ENCODE data around the gene LCN12.
"Not testable (repeated sequence)": the region's sequence is repeated elsewhere in the genome, so short reads cannot be mapped to it uniquely, and the experiment has no call there.

DNA sequence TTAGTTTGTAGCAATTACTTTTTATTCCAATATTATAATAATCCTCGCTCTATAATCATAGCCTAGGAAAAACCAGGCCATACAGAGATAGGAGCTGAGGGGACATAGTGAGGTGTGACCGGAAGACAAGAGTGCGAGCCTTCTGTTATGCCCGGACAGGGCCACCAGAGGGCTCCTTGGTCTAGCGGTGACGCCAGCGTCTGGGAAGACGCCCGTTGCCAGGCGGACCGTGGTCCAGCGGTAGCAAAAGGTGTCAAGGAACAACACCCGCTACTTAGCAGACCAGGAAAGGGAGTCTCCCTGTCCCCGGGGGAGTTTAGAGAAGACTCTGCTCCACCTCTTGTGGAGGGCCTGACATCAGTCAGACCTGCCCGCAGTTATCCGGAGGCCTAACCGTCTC is 52.2 kb downstream of the LCN12 start:
- TF ChIP-seq, protein P1, sequence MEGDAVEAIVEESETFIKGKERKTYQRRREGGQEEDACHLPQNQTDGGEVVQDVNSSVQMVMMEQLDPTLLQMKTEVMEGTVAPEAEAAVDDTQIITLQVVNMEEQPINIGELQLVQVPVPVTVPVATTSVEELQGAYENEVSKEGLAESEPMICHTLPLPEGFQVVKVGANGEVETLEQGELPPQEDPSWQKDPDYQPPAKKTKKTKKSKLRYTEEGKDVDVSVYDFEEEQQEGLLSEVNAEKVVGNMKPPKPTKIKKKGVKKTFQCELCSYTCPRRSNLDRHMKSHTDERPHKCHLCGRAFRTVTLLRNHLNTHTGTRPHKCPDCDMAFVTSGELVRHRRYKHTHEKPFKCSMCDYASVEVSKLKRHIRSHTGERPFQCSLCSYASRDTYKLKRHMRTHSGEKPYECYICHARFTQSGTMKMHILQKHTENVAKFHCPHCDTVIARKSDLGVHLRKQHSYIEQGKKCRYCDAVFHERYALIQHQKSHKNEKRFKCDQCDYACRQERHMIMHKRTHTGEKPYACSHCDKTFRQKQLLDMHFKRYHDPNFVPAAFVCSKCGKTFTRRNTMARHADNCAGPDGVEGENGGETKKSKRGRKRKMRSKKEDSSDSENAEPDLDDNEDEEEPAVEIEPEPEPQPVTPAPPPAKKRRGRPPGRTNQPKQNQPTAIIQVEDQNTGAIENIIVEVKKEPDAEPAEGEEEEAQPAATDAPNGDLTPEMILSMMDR (conservative IDR thresholded peaks at IDR 0.05; ENCODE audit: low read depth, low read length): not testable (repeated sequence)
- TF ChIP-seq EZH2phosphoT487 (IDR thresholded peaks at IDR 0.05; ENCODE audit: borderline replicate concordance, low read length): not testable (repeated sequence)

All from PC-3 (cell line).